Activated naive CD8-positive, alpha-beta T cell treated with anti-CD3 and anti-CD28 coated beads, Interleukin-2, amount 10 ng/mL, durations not matched to agents 7 days and 5 days (primary cell): Measurements from ENCODE around the gene MPST. TPM values are rescaled to one million over a fixed set of nuclear protein-coding genes. Genes with fewer than 3 reads are reported as not detected.

Experiments used
- ATAC-seq: fragments of 150-1000 bp; cut with Tn5 transposase; one replicate; pipeline ENCODE4 v1.10.0; 2021; ENCODE audit warnings: low read depth, moderate library complexity
- POLR2A ChIA-PET: fragments of 350-600 bp; sonication (Branson Sonifier 250); formaldehyde crosslinking; loops from one replicate; lab custom pipeline; 2021; ENCODE audit warnings: antibody characterized with exemption; lab: Charles Lee
- DNase-seq: peaks from one replicate; pipeline ENCODE4 v3.0.0; 2021
- H3K27ac Mint-ChIP-seq: one replicate; pipeline ENCODE4 v1.8.0; 2022; ENCODE audit warnings: mild to moderate bottlenecking, mixed read lengths
- H3K27me3 Mint-ChIP-seq: one replicate; pipeline ENCODE4 v1.8.0; 2022; ENCODE audit warnings: mild to moderate bottlenecking, moderate library complexity, mixed read lengths
- H3K36me3 Mint-ChIP-seq: one replicate; pipeline ENCODE4 v1.8.0; 2021; ENCODE audit warnings: mild to moderate bottlenecking, mixed read lengths
- H3K4me1 Mint-ChIP-seq: one replicate; pipeline ENCODE4 v1.8.0; 2021; ENCODE audit warnings: mixed read lengths
- H3K4me3 Mint-ChIP-seq: one replicate; pipeline ENCODE4 v1.8.0; 2022; ENCODE audit warnings: mild to moderate bottlenecking, moderate library complexity, mixed read lengths
- H3K9me3 Mint-ChIP-seq: one replicate; pipeline ENCODE4 v1.8.0; 2021; ENCODE audit warnings: mixed read lengths
- total RNA-seq, 2 experiments: library from RNA; stranded (reverse); gene quantifications; one replicate each; pipeline ENCODE4 v1.2.3, GENCODE V29; 2021

MPST gene
- total RNA-seq, 2 experiments from 2014 or later, result 23.1 to 23.4 TPM

- H3K27ac Mint-ChIP-seq, result no peak overlapping the region
Observed at GRCh38 chr22:37058917-37059701, 39.6 kb downstream of the MPST start.

GRCh38 chr22:37059876-37060449 is 40.4 kb downstream of the MPST start:
- H3K27ac Mint-ChIP-seq, result peak overlapping the region; percentile 79
- H3K9me3 Mint-ChIP-seq, result no peaks in the 10 kb centered on the region
- ATAC-seq, result peak; percentile 83
- peak overlapping the region; percentile 16 for H3K4me3 Mint-ChIP-seq
- POLR2A ChIA-PET, result no interaction called here
- no peaks in the 10 kb centered on the region for H3K27me3 Mint-ChIP-seq
- H3K4me1 Mint-ChIP-seq, result peaks cover 18% of the 10 kb centered on the region
- no peak for DNase-seq
- H3K36me3 Mint-ChIP-seq, result peaks cover 7% of the 10 kb centered on the region

More at GRCh38 chr22:37058917-37059701, 39.6 kb downstream of the MPST start:
- ATAC-seq (no peak), DNase-seq (no peak)
- Mint-ChIP-seq H3K4me1 (peaks cover 16% of the 10 kb centered on the region), H3K36me3 (peaks cover 4% of the 10 kb centered on the region), H3K27me3 (no peaks in the 10 kb centered on the region), H3K9me3 (no peaks in the 10 kb centered on the region), H3K4me3 (no peak overlapping the region)
- POLR2A ChIA-PET, result no interaction called here

GRCh38 chr22:37060801-37061610 is 41.5 kb downstream of the MPST start:
- H3K4me1 Mint-ChIP-seq, result peaks cover 18% of the 10 kb centered on the region
- H3K9me3 Mint-ChIP-seq, result no peaks in the 10 kb centered on the region
- POLR2A ChIA-PET, result interaction anchor here (1.0 kb wide), 1 partner anchor 19 kb away, joined by 4 read pairs; no protein-coding TSS in a partner anchor
- peaks cover 7% of the 10 kb centered on the region for H3K36me3 Mint-ChIP-seq
- H3K4me3 Mint-ChIP-seq, result no peak overlapping the region
- no peaks in the 10 kb centered on the region for H3K27me3 Mint-ChIP-seq
- DNase-seq (no peak), ATAC-seq (no peak)
- H3K27ac Mint-ChIP-seq, result peak overlapping the region; percentile 79

- no peaks in the 10 kb centered on the region for H3K27me3 Mint-ChIP-seq
- H3K9me3 Mint-ChIP-seq, result no peaks in the 10 kb centered on the region
- no peak overlapping the region for H3K4me3 Mint-ChIP-seq
- H3K36me3 Mint-ChIP-seq, result peaks cover 4% of the 10 kb centered on the region
- peaks cover 18% of the 10 kb centered on the region for H3K4me1 Mint-ChIP-seq
- H3K27ac Mint-ChIP-seq, result no peak overlapping the region
- no peak for ATAC-seq
- no peak for DNase-seq
- POLR2A ChIA-PET, result interaction anchor here (0.6 kb wide), 1 partner anchor 115 kb away, joined by 4 read pairs; no protein-coding TSS in a partner anchor
Observed at GRCh38 chr22:37061611-37062375, 42.3 kb downstream of the MPST start.

GRCh38 chr22:37062376-37062675 is 42.8 kb downstream of the MPST start:
- POLR2A ChIA-PET, result interaction anchor here (0.6 kb wide), 1 partner anchor 115 kb away, joined by 4 read pairs; no protein-coding TSS in a partner anchor
- no peak overlapping the region for H3K4me3 Mint-ChIP-seq
- DNase-seq (no peak), ATAC-seq (no peak)
- H3K27me3 Mint-ChIP-seq, result peaks cover 2% of the 10 kb centered on the region
- peaks cover 3% of the 10 kb centered on the region for H3K36me3 Mint-ChIP-seq
- peaks cover 18% of the 10 kb centered on the region for H3K4me1 Mint-ChIP-seq
- no peaks in the 10 kb centered on the region for H3K9me3 Mint-ChIP-seq
- peak overlapping the region; percentile 45 for H3K27ac Mint-ChIP-seq

GRCh38 chr22:37062702-37063381 is 43.3 kb downstream of the MPST start:
- peaks cover 5% of the 10 kb centered on the region for H3K27me3 Mint-ChIP-seq
- peaks cover 3% of the 10 kb centered on the region for H3K36me3 Mint-ChIP-seq
- H3K4me3 Mint-ChIP-seq, result no peak overlapping the region
- H3K4me1 Mint-ChIP-seq, result peaks cover 18% of the 10 kb centered on the region
- H3K27ac Mint-ChIP-seq, result peak overlapping the region; percentile 45
- H3K9me3 Mint-ChIP-seq, result no peaks in the 10 kb centered on the region
- POLR2A ChIA-PET, result interaction anchor here (0.6 kb wide), 1 partner anchor 114 kb away, joined by 4 read pairs; no protein-coding TSS in a partner anchor
- ATAC-seq (no peak), DNase-seq (no peak)

GRCh38 chr22:37063431-37064420 is 44.2 kb downstream of the MPST start:
- Mint-ChIP-seq H3K9me3 (no peaks in the 10 kb centered on the region), H3K4me3 (no peak overlapping the region), H3K36me3 (peaks cover 3% of the 10 kb centered on the region), H3K4me1 (peaks cover 18% of the 10 kb centered on the region), H3K27ac (peak overlapping the region; percentile 30), H3K27me3 (peaks cover 8% of the 10 kb centered on the region)
- POLR2A ChIA-PET, result no interaction called here
- ATAC-seq, result no peak
- no peak for DNase-seq

GRCh38 chr22:37064553-37064952 is 45.0 kb downstream of the MPST start:
- ATAC-seq, result no peak
- no peak overlapping the region for H3K27ac Mint-ChIP-seq
- POLR2A ChIA-PET, result interaction anchor here (0.6 kb wide), 1 partner anchor 493 kb away, joined by 3 read pairs; no protein-coding TSS in a partner anchor
- peaks cover 3% of the 10 kb centered on the region for H3K36me3 Mint-ChIP-seq
- peaks cover 11% of the 10 kb centered on the region for H3K27me3 Mint-ChIP-seq
- DNase-seq, result no peak
- H3K4me1 Mint-ChIP-seq, result peaks cover 18% of the 10 kb centered on the region
- no peaks in the 10 kb centered on the region for H3K9me3 Mint-ChIP-seq
- H3K4me3 Mint-ChIP-seq, result no peak overlapping the region

GRCh38 chr22:37065180-37065579 is 45.6 kb downstream of the MPST start:
- no peak overlapping the region for H3K27ac Mint-ChIP-seq
- ATAC-seq, result no peak
- H3K9me3 Mint-ChIP-seq, result no peaks in the 10 kb centered on the region
- H3K4me3 Mint-ChIP-seq, result no peak overlapping the region
- DNase-seq, result no peak
- POLR2A ChIA-PET, result interaction anchor here (0.6 to 1.2 kb wide), 2 partner anchors 11 to 494 kb away, joined by 3 read pairs; no protein-coding TSS in a partner anchor
- H3K36me3 Mint-ChIP-seq, result peaks cover 3% of the 10 kb centered on the region
- peaks cover 17% of the 10 kb centered on the region for H3K27me3 Mint-ChIP-seq
- peaks cover 14% of the 10 kb centered on the region for H3K4me1 Mint-ChIP-seq

GRCh38 chr22:37065961-37066360 is 46.4 kb downstream of the MPST start:
- Mint-ChIP-seq H3K4me3 (no peak overlapping the region), H3K27ac (no peak overlapping the region), H3K4me1 (peaks cover 9% of the 10 kb centered on the region), H3K9me3 (no peaks in the 10 kb centered on the region), H3K36me3 (peaks cover 3% of the 10 kb centered on the region), H3K27me3 (peaks cover 21% of the 10 kb centered on the region)
- POLR2A ChIA-PET, result interaction anchor here (1.2 kb wide), 1 partner anchor 11 kb away, joined by 3 read pairs; no protein-coding TSS in a partner anchor
- no peak for ATAC-seq
- no peak for DNase-seq

- DNase-seq (no peak), ATAC-seq (no peak)
- H3K27ac Mint-ChIP-seq, result no peak overlapping the region
- H3K9me3 Mint-ChIP-seq, result no peaks in the 10 kb centered on the region
- H3K36me3 Mint-ChIP-seq, result peaks cover 3% of the 10 kb centered on the region
- H3K4me3 Mint-ChIP-seq, result no peak overlapping the region
- POLR2A ChIA-PET, result no interaction called here
- peaks cover 21% of the 10 kb centered on the region for H3K27me3 Mint-ChIP-seq
- H3K4me1 Mint-ChIP-seq, result peaks cover 5% of the 10 kb centered on the region
Observed at GRCh38 chr22:37067428-37067827, 47.9 kb downstream of the MPST start.
